HT-29 (cell line): ENCODE measurements around the gene RAET1G. TPM values are rescaled to one million over a fixed set of nuclear protein-coding genes. Genes with fewer than 3 reads are reported as not detected.
A peak's percentile ranks its signal among the peaks of the same experiment; 100 is the strongest.
"Not testable (repeated sequence)": the region's sequence is repeated elsewhere in the genome, so short reads cannot be mapped to it uniquely, and the experiment has no call there.

Experiments
- DNase-seq: peaks from one replicate; pipeline ENCODE4 v3.0.0-alpha.2; 2015; ENCODE audit warnings: low spot score
- total RNA-seq: library from RNA; depleted of rRNA; stranded (reverse); fragments of >200 nt; shearing (Covaris generic); gene quantifications from 2 replicates; pipeline ENCODE4 v1.2.3, GENCODE V29; 2014

RAET1G gene
- total RNA-seq, 1 experiment from 2014 or later = 0.51 TPM

GRCh38 chr6:149897015-149897697 is 25.8 kb downstream of the RAET1G start:
- DNase-seq = peak; percentile 20

- DNase-seq = no peak
These were observed 26.4 kb downstream of the RAET1G start for GRCh38 chr6:149896491-149896890.

- peak; percentile 69 for DNase-seq
These were observed 27.1 kb downstream of the RAET1G start for GRCh38 chr6:149895833-149896271.

- peak; percentile 89 for DNase-seq
These were observed 27.8 kb downstream of the RAET1G start for GRCh38 chr6:149895048-149895590.

GRCh38 chr6:149891864-149892263 is 31.1 kb downstream of the RAET1G start:
- DNase-seq = not testable (repeated sequence)

- DNase-seq = no peak
These were observed 31.7 kb downstream of the RAET1G start for GRCh38 chr6:149891259-149891658.

GRCh38 chr6:149890629-149891045 is 32.3 kb downstream of the RAET1G start:
- DNase-seq = no peak

GRCh38 chr6:149889326-149889725 is 33.6 kb downstream of the RAET1G start:
- no peak for DNase-seq

GRCh38 chr6:149888659-149889058 is 34.3 kb downstream of the RAET1G start:
- peak; percentile 2 for DNase-seq

GRCh38 chr6:149888093-149888492 is 34.8 kb downstream of the RAET1G start:
- DNase-seq = peak; percentile 4

- no peak for DNase-seq
These were observed 35.6 kb downstream of the RAET1G start for GRCh38 chr6:149887343-149887742.

- DNase-seq = no peak
These were observed 37.0 kb downstream of the RAET1G start for GRCh38 chr6:149885888-149886287.

- no peak for DNase-seq
These were observed 38.3 kb downstream of the RAET1G start for GRCh38 chr6:149884617-149885016.

- DNase-seq = no peak
These were observed 38.7 kb downstream of the RAET1G start for GRCh38 chr6:149884215-149884614.

- no peak for DNase-seq
These were observed 41.1 kb downstream of the RAET1G start for GRCh38 chr6:149881860-149882259.

GRCh38 chr6:149881066-149881766 is 41.7 kb downstream of the RAET1G start:
- DNase-seq = no peak

GRCh38 chr6:149877659-149878058 is 45.3 kb downstream of the RAET1G start:
- no peak for DNase-seq

GRCh38 chr6:149876241-149876933 is 46.5 kb downstream of the RAET1G start:
- DNase-seq = no peak

GRCh38 chr6:149872233-149872632 is 50.7 kb downstream of the RAET1G start:
- no peak for DNase-seq

- DNase-seq = no peak
These were observed 51.7 kb downstream of the RAET1G start for GRCh38 chr6:149871182-149871581.

- no peak for DNase-seq
These were observed 53.5 kb downstream of the RAET1G start for GRCh38 chr6:149869275-149869892.
